G401.6 (cell line): Measurements from ENCODE around the gene TMEM132E.

ENCODE experiments used
- FAIRE-seq: peaks from 2 replicates; lab custom pipeline; 2012; peaks lifted over from hg19 to GRCh38; lab: Jason Lieb, UNC

The TMEM132E gene

DNA sequence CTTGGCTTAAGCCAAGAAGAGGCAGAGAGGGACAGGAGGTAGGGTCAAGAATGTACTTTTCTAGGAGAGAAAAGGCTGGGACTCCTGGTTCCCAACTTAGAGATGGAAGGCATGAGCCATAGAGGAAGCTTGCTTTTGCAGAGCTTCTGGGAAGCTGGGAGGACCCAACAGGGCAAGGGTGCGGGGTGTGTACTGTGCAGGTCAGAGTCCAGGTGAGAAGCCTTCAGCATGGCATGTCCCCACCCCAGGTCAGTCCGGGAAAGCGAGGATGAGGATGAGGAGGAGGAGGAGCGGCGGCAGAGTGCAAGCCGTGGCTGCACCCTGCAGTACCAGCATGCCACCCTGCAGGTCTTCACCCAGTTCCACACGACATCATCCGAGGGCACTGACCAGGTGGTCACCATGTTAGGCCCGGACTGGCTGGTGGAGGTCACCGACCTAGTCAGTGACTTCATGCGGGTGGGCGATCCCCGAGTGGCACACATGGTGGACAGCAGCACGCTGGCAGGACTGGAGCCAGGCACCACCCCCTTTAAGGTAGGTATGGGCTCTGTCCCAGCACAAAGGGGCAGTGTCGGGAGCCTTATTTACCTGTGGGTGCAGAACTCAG lies 55.3 kb downstream of the TMEM132E start:
- FAIRE-seq: no peak

DNA sequence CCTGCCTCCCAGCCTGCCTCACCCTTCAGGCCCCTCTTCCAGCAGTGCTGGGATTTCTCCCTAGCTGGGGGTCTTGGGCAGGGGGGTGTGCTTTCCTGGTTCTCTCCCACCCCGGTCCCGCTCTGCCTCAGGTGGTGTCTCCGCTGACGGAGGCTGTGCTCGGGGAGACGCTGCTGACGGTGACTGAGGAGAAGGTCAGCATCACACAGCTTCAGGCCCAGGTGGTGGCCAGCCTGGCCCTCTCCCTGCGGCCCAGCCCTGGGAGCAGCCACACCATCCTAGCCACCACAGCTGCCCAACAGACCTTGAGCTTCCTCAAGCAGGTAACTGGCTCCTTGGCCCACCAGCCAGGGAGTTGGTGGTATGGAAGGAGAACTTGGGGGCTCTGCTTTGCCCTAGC lies 56.5 kb downstream of the TMEM132E start:
- no peak for FAIRE-seq

DNA sequence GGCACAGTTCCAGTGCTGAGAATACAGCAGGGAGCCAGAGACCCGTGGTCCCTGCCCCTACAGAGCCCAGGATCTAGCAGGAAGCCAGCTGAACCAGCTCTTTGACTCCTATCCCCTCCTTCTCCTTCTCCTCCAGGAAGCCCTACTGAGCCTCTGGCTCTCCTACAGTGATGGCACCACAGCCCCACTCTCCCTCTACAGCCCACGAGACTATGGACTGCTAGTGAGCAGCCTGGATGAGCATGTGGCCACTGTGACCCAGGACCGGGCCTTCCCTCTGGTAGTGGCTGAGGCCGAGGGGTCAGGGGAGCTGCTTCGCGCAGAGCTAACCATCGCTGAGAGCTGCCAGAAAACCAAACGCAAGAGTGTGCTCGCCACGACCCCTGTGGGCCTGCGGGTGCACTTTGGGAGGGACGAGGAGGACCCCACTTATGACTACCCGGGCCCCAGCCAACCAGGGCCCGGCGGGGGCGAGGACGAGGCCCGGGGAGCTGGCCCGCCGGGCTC lies 57.7 kb downstream of the TMEM132E start:
- no peak for FAIRE-seq

DNA sequence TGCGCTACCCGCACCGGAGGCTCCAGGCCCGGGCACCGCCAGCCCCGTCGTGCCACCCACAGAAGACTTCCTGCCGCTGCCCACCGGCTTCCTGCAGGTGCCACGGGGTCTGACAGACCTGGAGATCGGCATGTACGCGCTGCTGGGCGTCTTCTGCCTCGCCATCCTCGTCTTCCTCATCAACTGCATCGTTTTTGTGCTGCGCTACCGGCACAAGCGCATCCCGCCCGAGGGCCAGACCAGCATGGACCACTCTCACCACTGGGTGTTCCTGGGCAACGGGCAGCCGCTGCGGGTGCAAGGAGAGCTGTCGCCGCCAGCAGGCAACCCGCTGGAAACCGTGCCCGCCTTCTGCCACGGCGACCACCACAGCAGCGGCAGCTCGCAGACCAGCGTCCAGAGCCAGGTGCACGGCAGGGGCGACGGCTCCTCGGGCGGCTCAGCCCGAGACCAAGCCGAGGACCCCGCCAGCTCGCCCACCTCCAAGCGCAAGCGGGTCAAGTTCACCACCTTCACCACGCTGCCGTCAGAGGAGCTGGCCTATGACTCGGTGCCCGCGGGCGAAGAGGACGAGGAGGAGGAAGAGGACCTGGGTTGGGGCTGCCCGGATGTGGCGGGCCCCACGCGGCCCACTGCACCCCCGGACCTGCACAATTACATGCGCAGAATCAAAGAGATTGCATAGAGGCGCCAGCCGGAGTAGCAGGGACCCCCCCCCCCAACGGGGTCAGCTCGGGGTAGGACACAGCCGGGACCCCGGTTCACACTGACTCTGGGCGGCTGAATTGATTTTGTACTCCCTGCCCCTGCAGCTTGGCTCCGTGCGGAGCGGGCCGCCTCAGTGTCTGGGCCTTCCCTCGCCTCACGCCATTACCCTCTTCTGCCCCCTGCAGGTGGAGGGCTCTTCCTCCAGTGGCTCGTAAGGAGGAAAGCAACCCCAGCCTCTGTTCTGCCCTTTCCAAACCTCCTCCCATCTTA lies 58.5 kb downstream of the TMEM132E start:
- no peak for FAIRE-seq

DNA sequence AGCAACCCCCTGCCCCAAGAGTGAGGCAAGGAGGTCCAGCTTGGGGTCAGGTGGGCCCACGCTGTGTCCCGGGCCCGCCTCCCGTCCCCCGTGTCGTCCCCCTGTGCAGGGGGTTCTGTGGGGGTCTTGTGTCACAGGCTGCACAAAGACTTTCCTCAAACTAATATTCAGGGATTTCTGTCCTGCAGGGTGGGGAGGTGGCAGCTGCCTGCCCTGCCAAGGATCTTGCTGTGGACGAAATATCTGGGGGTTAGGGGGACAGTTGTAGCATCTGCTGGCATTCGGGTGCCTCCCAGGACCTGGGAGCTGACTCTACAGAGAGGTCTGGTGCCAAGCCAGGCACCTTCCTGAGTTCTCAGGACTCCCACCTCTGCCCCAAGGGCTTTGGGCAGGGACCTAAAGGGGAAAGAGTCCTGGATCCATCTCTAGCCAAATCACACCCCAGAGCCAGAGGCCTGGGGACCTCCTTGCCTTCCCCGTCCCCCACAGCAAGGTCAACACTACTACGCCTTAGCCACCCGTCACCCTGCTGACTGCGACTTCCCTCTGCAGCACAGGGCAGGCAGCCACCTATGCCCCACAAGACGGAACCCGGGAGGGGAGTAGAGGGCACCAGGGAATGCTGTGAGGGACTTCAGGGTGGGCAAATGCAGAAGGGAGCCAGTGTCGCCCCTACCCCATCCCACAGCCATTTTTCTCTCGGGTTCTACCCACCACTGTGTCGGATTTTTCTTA lies 59.3 kb downstream of the TMEM132E start:
- no peak for FAIRE-seq

DNA sequence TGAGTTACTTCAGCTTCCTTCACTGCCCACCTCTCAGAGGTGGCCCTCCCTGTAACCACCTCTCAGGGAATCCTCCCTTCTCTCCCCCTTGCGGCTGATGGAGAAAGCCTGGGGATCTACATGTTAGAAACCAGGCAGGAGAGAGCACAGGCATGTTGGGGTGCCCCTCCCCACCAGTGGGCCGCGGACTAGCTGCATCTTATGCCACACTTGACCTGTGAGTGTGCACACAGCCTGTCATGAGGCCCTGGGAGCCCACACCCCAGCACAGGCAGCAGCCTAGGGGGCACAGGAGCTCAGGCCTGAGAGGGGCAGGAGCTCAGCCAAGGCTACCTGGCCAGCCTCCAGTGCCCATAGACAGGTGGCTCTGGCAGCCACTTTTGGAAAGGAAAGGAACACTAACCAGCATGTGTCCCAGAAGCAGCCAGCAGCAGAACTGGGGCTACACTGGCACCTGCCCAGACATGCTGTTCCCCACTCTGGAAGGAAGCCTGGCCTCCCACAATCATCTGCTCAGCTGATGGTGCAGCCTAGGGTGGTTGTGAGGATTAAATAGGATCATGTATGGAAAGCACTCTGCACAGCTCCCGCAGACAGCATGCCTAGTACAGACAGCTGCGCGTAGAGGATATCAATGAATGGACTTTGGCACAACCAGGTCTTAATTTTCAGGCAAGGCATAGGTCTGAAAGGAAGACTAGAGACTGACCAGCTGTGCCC lies 60.5 kb downstream of the TMEM132E start:
- no peak for FAIRE-seq

DNA sequence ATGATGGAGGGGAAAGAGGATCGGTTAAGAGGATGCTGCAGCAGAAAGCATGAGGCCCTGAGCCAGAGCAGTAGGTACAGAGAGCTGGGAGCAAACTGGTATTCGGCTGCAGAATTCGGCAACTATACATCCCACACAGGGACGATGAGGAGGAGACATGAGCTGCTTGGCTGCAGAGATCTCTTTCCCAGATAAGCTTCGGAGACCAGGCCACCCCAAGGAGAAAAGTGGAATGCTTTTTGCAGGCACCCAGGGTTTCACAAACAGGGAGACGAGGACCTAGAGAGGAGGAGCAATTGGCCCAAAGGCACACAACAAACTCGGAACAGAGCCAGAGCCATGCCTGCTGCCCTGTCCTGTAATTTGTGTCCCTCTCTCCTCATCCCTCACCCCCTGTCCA lies 62.0 kb downstream of the TMEM132E start:
- no peak for FAIRE-seq

- no peak for FAIRE-seq
Observed at GRCh38 chr17:34644941-34645550, 65.7 kb downstream of the TMEM132E start.

GRCh38 chr17:34645594-34645993 lies 66.2 kb downstream of the TMEM132E start:
- no peak for FAIRE-seq

DNA sequence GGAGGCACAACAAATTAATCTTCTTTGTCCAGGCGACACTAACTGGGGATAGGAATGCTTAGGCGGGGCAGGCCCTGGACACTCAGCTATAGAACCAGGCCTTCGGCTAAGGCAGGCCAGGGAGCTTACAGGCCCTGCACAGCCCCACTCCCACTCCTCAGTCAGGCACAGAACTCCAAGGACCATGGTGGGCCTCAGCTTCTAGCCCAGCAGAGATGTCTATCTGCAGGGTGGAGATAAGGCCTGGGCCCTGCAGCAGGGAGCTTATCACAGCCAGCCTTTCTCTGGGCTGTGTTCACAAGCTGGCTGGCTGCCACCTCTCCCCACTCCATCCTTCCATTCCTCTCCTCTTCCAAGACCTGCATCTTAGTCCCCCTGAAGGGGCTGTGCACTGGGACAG lies 68.1 kb downstream of the TMEM132E start:
- no peak for FAIRE-seq

GRCh38 chr17:34650051-34650750 lies 70.8 kb downstream of the TMEM132E start:
- no peak for FAIRE-seq

GRCh38 chr17:34651402-34651811 lies 72.0 kb downstream of the TMEM132E start:
- no peak for FAIRE-seq

DNA sequence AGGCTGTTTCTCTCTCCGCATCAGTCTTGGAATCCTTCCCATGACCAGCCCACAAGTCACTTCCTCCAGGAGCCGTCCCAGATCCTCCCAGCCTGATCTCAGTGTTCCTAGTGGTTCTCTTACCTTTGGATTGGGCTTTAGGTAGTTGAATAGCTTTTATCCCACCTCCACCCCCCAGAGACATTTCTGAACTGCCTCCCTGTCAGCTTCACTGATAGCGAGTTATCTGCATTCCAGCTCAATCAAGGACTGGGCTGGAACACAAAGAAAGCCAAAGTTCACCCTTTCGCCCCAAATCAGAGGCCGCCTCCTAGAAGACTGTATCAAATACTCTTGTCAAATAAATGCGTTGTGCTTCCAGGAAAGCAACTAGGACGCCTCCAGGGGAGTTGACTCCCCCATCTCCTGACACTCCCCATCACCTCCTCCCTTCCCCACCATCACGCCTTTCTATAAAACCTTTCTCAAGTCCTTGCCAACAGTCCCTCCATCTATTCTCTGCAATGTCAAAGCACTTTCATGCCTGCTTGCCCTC lies 72.7 kb downstream of the TMEM132E start:
- FAIRE-seq: no peak

DNA sequence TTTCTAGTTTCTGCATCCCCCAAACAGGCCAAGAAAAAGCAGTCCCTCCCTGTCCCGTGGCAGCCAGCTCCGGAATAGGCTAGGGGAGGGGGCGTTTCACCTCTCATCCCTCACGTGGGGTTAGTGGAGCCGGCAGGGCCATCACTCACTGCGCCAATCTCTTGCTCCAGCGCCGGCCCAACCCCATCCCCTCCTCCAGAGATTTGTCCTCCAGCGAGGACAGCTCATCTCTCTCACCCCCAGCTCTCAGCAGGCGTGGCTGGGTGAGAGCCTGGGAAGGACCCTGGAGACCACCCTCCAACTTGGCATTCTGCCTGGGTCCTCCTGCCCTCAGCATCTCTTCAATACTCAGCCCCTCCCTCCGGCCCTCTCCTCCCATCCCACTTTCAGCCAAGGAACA lies 74.1 kb downstream of the TMEM132E start:
- no peak for FAIRE-seq

DNA sequence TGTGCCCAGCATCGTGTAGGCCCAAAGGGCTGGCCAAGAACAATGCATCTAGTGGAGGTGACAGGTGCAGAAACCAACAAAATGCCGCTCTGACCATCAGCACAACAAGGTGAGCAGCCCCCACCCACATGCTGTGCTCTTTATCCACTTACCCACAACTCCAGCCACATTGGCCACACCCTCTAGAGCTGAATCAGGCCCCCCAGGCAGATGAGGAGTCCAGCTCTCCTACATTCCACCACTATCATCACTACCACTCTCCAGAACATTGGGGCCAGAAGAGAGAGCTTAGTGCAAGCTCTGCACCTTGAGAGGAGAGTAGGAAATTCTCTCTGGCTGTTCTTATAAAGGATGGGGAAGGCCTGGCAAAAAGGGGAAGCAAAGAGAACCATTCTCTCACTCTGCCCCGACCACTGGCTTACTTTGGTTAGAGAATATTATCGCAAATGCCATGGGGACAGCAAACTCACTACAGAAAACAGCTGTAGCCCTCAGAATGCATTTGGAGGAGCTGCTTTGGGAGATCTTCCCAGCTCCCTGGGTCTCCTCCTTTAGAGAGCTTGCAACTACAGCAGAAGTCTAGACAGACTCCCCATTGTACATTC lies 75.0 kb downstream of the TMEM132E start:
- FAIRE-seq: no peak

GRCh38 chr17:34654881-34655276 lies 75.5 kb downstream of the TMEM132E start:
- no peak for FAIRE-seq

- FAIRE-seq: no peak
Observed at GRCh38 chr17:34656801-34657200, 77.4 kb downstream of the TMEM132E start.

- FAIRE-seq: no peak
Observed at GRCh38 chr17:34658811-34659560, 79.6 kb downstream of the TMEM132E start.

- FAIRE-seq: no peak
Observed at GRCh38 chr17:34663714-34664113, 84.3 kb downstream of the TMEM132E start.
